GM23338 (cell line): ENCODE results near the gene CAPNS2. TPM values are rescaled to one million over a fixed set of nuclear protein-coding genes. Genes with fewer than 3 reads are reported as not detected.

ENCODE experiments used
- ATAC-seq: fragments of 200-7000 bp; cut with Tn5 transposase; 3 replicates; pipeline ENCODE4 v1.9.1; 2020
- DNase-seq: peaks from one replicate; pipeline ENCODE4 v3.0.0-alpha.2; 2015; ENCODE audit warnings: low spot score
- H2AFZ ChIP-seq: fragments of 200-600 bp; sonication (generic); 2 replicates; pipeline ENCODE4 v1.8.0; 2016; ENCODE audit warnings: antibody characterized with exemption, mild to moderate bottlenecking, moderate library complexity
- H3F3A ChIP-seq: fragments of 200-600 bp; sonication (generic); replicated peaks from 2 replicates; pipeline ENCODE4 v1.8.0; 2017; ENCODE audit warnings: antibody characterized with exemption, mixed run types, low read depth
- H3K27ac ChIP-seq: fragments of 200-600 bp; sonication (generic); 2 replicates; pipeline ENCODE4 v1.6.1; 2016; ENCODE audit warnings: low read depth
- H3K27me3 ChIP-seq: fragments of 200-600 bp; sonication (generic); 2 replicates; pipeline ENCODE4 v1.8.0; 2016; ENCODE audit warnings: mild to moderate bottlenecking, mixed run types, moderate library complexity; ENCODE audit not compliant: insufficient read depth
- H3K36me3 ChIP-seq: fragments of 200-600 bp; sonication (generic); 2 replicates; pipeline ENCODE4 v1.8.0; 2016; ENCODE audit warnings: mild to moderate bottlenecking; ENCODE audit not compliant: insufficient read depth
- H3K4me1 ChIP-seq: fragments of 200-600 bp; sonication (generic); 2 replicates; pipeline ENCODE4 v1.8.0; 2016; ENCODE audit warnings: mild to moderate bottlenecking, moderate library complexity; ENCODE audit not compliant: insufficient read depth
- H3K4me2 ChIP-seq: fragments of 200-600 bp; sonication (generic); 2 replicates; pipeline ENCODE4 v1.7.1; 2017; ENCODE audit warnings: mixed run types
- H3K4me3 ChIP-seq: fragments of 200-600 bp; sonication (generic); 2 replicates; pipeline ENCODE4 v1.6.1; 2016; ENCODE audit warnings: mixed run types
- H3K79me2 ChIP-seq: fragments of 200-600 bp; sonication (generic); replicated peaks from 2 replicates; pipeline ENCODE4 v1.8.0; 2017; ENCODE audit warnings: mild to moderate bottlenecking; ENCODE audit not compliant: insufficient read depth
- H3K9me2 ChIP-seq: fragments of 200-600 bp; sonication (generic); 2 replicates; pipeline ENCODE4 v1.8.0; 2017; ENCODE audit not compliant: insufficient read depth
- H4K20me1 ChIP-seq: fragments of 200-600 bp; sonication (generic); replicated peaks from 2 replicates; pipeline ENCODE4 v1.8.0; 2017; ENCODE audit warnings: mild to moderate bottlenecking; ENCODE audit not compliant: insufficient read depth
- H3K27ac Mint-ChIP-seq: 2 replicates; pipeline ENCODE4 v1.8.0; 2020; ENCODE audit warnings: inconsistent platforms, mild to moderate bottlenecking, moderate library complexity, mixed read lengths
- H3K27me3 Mint-ChIP-seq: 3 replicates; pipeline ENCODE4 v1.8.0; 2022; ENCODE audit warnings: low read depth, mild to moderate bottlenecking, moderate library complexity, mixed read lengths, inconsistent platforms; ENCODE audit not compliant: insufficient read depth, poor library complexity
- H3K36me3 Mint-ChIP-seq: 3 replicates; pipeline ENCODE4 v1.8.0; 2021; ENCODE audit warnings: low read depth, mild to moderate bottlenecking, inconsistent platforms, moderate library complexity, mixed read lengths
- H3K4me1 Mint-ChIP-seq: 3 replicates; pipeline ENCODE4 v1.8.0; 2020; ENCODE audit warnings: mild to moderate bottlenecking, inconsistent platforms, mixed read lengths
- H3K4me3 Mint-ChIP-seq: 3 replicates; pipeline ENCODE4 v1.8.0; 2021; ENCODE audit warnings: moderate library complexity, mild to moderate bottlenecking, inconsistent platforms, mixed read lengths
- H3K9me3 Mint-ChIP-seq: 3 replicates; pipeline ENCODE4 v1.8.0; 2020; ENCODE audit warnings: moderate library complexity, mild to moderate bottlenecking, inconsistent platforms, mixed read lengths
- ETS1 ChIP-seq: IDR thresholded peaks from 2 replicates; pipeline ENCODE4 v1.6.1; 2016; ENCODE audit warnings: antibody characterized with exemption
- EZH2 ChIP-seq: fragments of 200-600 bp; sonication (generic); IDR thresholded peaks from one replicate; pipeline ENCODE4 v1.8.0; 2017; ENCODE audit warnings: antibody characterized with exemption, mild to moderate bottlenecking, low read depth; ENCODE audit not compliant: unreplicated experiment
- EZH2phosphoT487 ChIP-seq: fragments of 200-600 bp; sonication (generic); IDR thresholded peaks from one replicate; pipeline ENCODE4 v1.8.1; 2018; ENCODE audit warnings: antibody characterized with exemption; ENCODE audit not compliant: unreplicated experiment
- JUNB ChIP-seq: IDR thresholded peaks from one replicate; pipeline ENCODE4 v1.6.1; 2016; ENCODE audit warnings: antibody characterized with exemption; ENCODE audit not compliant: unreplicated experiment
- NANOG ChIP-seq: IDR thresholded peaks from 2 replicates; pipeline ENCODE4 v1.6.1; 2016; ENCODE audit warnings: antibody characterized with exemption, borderline replicate concordance
- POLR2AphosphoS5 ChIP-seq: IDR thresholded peaks from 2 replicates; pipeline ENCODE4 v1.6.1; 2016; ENCODE audit warnings: antibody characterized with exemption, low read depth
- STAT1 ChIP-seq: IDR thresholded peaks from one replicate; pipeline ENCODE4 v1.6.1; 2016; ENCODE audit warnings: antibody characterized with exemption; ENCODE audit not compliant: unreplicated experiment
- ZNF114 ChIP-seq: fragments of 250-450 bp; sonication (Bioruptor Pico); IDR thresholded peaks from 2 replicates; pipeline ENCODE4 v1.5.0; 2020; ENCODE audit warnings: mild to moderate bottlenecking, moderate library complexity
- ZNF331 ChIP-seq: fragments of 250-450 bp; sonication (Bioruptor Pico); IDR thresholded peaks from 2 replicates; pipeline ENCODE4 v1.5.0; 2020; ENCODE audit warnings: low read depth, mild to moderate bottlenecking, moderate library complexity
- polyA plus RNA-seq: library from polyadenylated mRNA; unstranded; fragments of >200 nt; fragmentation: Nextera tagmentation; extraction: Ambion mirVana; gene quantifications from 2 replicates; pipeline ENCODE4 v1.2.1, GENCODE V29; 2016
- total RNA-seq: library from RNA; depleted of rRNA; stranded (reverse); fragments of >200 nt; shearing (Covaris generic); gene quantifications from 2 replicates; pipeline ENCODE4 v1.2.3, GENCODE V29; 2014

CAPNS2 gene
- total and polyA plus RNA-seq, 2 experiments from 2014 or later: 0.83 TPM; not detected in 1

GRCh38 chr16:55534756-55535155 is 31.7 kb upstream of the CAPNS2 start:
- no peak overlapping the region for H3K4me3 ChIP-seq
- no peak overlapping the region for H3K4me2 ChIP-seq
- H3K4me1 ChIP-seq: 0 out of 2 replicates have a peak, but pooled peaks cover 5% of the 10 kb centered on the region
- H3K27ac Mint-ChIP-seq: no peak overlapping the region
- no peak overlapping the region for H2AFZ ChIP-seq
- H3K36me3 Mint-ChIP-seq: no peaks in the 10 kb centered on the region
- H3K9me3 Mint-ChIP-seq: no peaks in the 10 kb centered on the region
- no peaks in the 10 kb centered on the region for H3K79me2 ChIP-seq
- H3K27me3 Mint-ChIP-seq: peaks cover 2% of the 10 kb centered on the region
- no peak for ATAC-seq
- H3F3A ChIP-seq: no peaks in the 10 kb centered on the region
- H3K27me3 ChIP-seq: no peaks in the 10 kb centered on the region
- no peak for DNase-seq
- TF ChIP-seq ZNF331 (no peak), JUNB (no peak), NANOG (no peak), STAT1 (no peak), POLR2AphosphoS5 (no peak)
- H3K36me3 ChIP-seq: no peaks in the 10 kb centered on the region
- H3K9me2 ChIP-seq: no peaks in the 10 kb centered on the region
- H4K20me1 ChIP-seq: no peaks in the 10 kb centered on the region
- no peak overlapping the region for H3K27ac ChIP-seq
- no peak overlapping the region for H3K4me3 Mint-ChIP-seq
- peaks cover 5% of the 10 kb centered on the region for H3K4me1 Mint-ChIP-seq

GRCh38 chr16:55539049-55539448 is 27.4 kb upstream of the CAPNS2 start:
- no peak overlapping the region for H3K27ac Mint-ChIP-seq
- H3K4me3 Mint-ChIP-seq: no peak overlapping the region
- H3K27ac ChIP-seq: no peak overlapping the region; the same call in 1 of the 2 replicates
- peaks cover 5% of the 10 kb centered on the region for H3K4me1 Mint-ChIP-seq
- H3K79me2 ChIP-seq: no peaks in the 10 kb centered on the region
- H2AFZ ChIP-seq: no peak overlapping the region
- TF ChIP-seq ZNF331 (no peak), STAT1 (no peak), ETS1 (no peak), EZH2phosphoT487 (no peak), EZH2 (no peak), JUNB (no peak), NANOG (no peak)
- no peak overlapping the region for H3K4me2 ChIP-seq
- ATAC-seq: no peak
- H3K4me1 ChIP-seq: 0 out of 2 replicates have a peak, but pooled peaks cover 5% of the 10 kb centered on the region
- H3K4me3 ChIP-seq: no peak overlapping the region
- no peaks in the 10 kb centered on the region for H3K36me3 ChIP-seq
- no peaks in the 10 kb centered on the region for H3K9me2 ChIP-seq
- no peak for DNase-seq
- no peaks in the 10 kb centered on the region for H3K9me3 Mint-ChIP-seq
- H3K27me3 Mint-ChIP-seq: peaks cover 2% of the 10 kb centered on the region
- no peaks in the 10 kb centered on the region for H3F3A ChIP-seq
- no peaks in the 10 kb centered on the region for H4K20me1 ChIP-seq
- H3K36me3 Mint-ChIP-seq: no peaks in the 10 kb centered on the region
- no peaks in the 10 kb centered on the region for H3K27me3 ChIP-seq

- Histone ChIP-seq H3K9me2 (no peaks in the 10 kb centered on the region), H3K27ac (no peak overlapping the region), H3K4me3 (no peak overlapping the region), H3K79me2 (no peaks in the 10 kb centered on the region), H3K27me3 (no peaks in the 10 kb centered on the region), H3F3A (no peaks in the 10 kb centered on the region), H3K4me2 (no peak overlapping the region), H3K36me3 (no peaks in the 10 kb centered on the region), H4K20me1 (no peaks in the 10 kb centered on the region), H3K4me1 (0 out of 2 replicates have a peak, but pooled peaks cover 5% of the 10 kb centered on the region), H2AFZ (no peak overlapping the region)
- H3K9me3 Mint-ChIP-seq: no peaks in the 10 kb centered on the region
- H3K27me3 Mint-ChIP-seq: peaks cover 2% of the 10 kb centered on the region
- no peak overlapping the region for H3K27ac Mint-ChIP-seq
- ATAC-seq (no peak), DNase-seq (no peak)
- no peak overlapping the region for H3K4me3 Mint-ChIP-seq
- H3K36me3 Mint-ChIP-seq: no peaks in the 10 kb centered on the region
- peaks cover 5% of the 10 kb centered on the region for H3K4me1 Mint-ChIP-seq
- TF ChIP-seq EZH2 (no peak), ZNF114 (CRISPR knock-in tag) (no peak), ZNF331 (no peak), EZH2phosphoT487 (no peak), STAT1 (no peak)
These were observed 27.0 kb upstream of the CAPNS2 start for GRCh38 chr16:55539488-55539887.
